H9 (cell line): ENCODE measurements around the gene FKBP10. TPM values are rescaled to one million over a fixed set of nuclear protein-coding genes. Genes with fewer than 3 reads are reported as not detected.

Source experiments
- DNase-seq: peaks from one replicate; pipeline ENCODE4 v3.0.0-alpha.2; 2017
- H2AFZ ChIP-seq: one replicate; pipeline ENCODE4 v1.6.1; 2013; ENCODE audit warnings: mild to moderate bottlenecking, low read length, control low read depth, moderate library complexity
- H2AK5ac ChIP-seq: 2 replicates; pipeline ENCODE4 v1.6.1; 2013; ENCODE audit warnings: low read length, control low read depth, mixed read lengths; ENCODE audit not compliant: insufficient read length
- H2BK120ac ChIP-seq: one replicate; pipeline ENCODE4 v1.6.1; 2013; ENCODE audit warnings: low read depth, mild to moderate bottlenecking, low read length, control low read depth, inconsistent platforms; ENCODE audit not compliant: poor library complexity, severe bottlenecking
- H2BK12ac ChIP-seq: 2 replicates; pipeline ENCODE4 v1.6.1; 2013; ENCODE audit warnings: low read length, control low read depth, mixed read lengths, low read depth; ENCODE audit not compliant: insufficient read length
- H2BK15ac ChIP-seq: 2 replicates; pipeline ENCODE4 v1.6.1; 2013; ENCODE audit warnings: low read depth, low read length, control low read depth
- H2BK20ac ChIP-seq: one replicate; pipeline ENCODE4 v1.6.1; 2013; ENCODE audit warnings: low read depth, mild to moderate bottlenecking, low read length, control low read depth, inconsistent platforms; ENCODE audit not compliant: poor library complexity, severe bottlenecking
- H2BK5ac ChIP-seq: 2 replicates; pipeline ENCODE4 v1.6.1; 2013; ENCODE audit warnings: low read length, control low read depth, mixed read lengths; ENCODE audit not compliant: insufficient read length
- H3K14ac ChIP-seq: 2 replicates; pipeline ENCODE4 v1.6.1; 2013; ENCODE audit warnings: low read length, control low read depth; ENCODE audit not compliant: insufficient read depth
- H3K18ac ChIP-seq: 2 replicates; pipeline ENCODE4 v1.6.1; 2013; ENCODE audit warnings: low read depth, mild to moderate bottlenecking, mixed read lengths, low read length, control low read depth; ENCODE audit not compliant: insufficient read length
- H3K23ac ChIP-seq: 2 replicates; pipeline ENCODE4 v1.6.1; 2013; ENCODE audit warnings: low read length, control low read depth, mixed read lengths, low read depth; ENCODE audit not compliant: insufficient read length
- H3K23me2 ChIP-seq: 2 replicates; pipeline ENCODE4 v1.6.1; 2013; ENCODE audit warnings: low read depth, mild to moderate bottlenecking, mixed read lengths, low read length, control low read depth; ENCODE audit not compliant: insufficient read length, poor library complexity, severe bottlenecking
- H3K27ac ChIP-seq: 2 replicates; pipeline ENCODE4 v1.5.1; 2013; ENCODE audit warnings: low read length, control low read depth, mixed read lengths, low read depth; ENCODE audit not compliant: insufficient read length
- H3K27me3 ChIP-seq: 2 replicates; pipeline ENCODE4 v1.6.1; 2013; ENCODE audit warnings: low read length, control low read depth, inconsistent platforms; ENCODE audit not compliant: insufficient read depth
- H3K4ac ChIP-seq: 2 replicates; pipeline ENCODE4 v1.6.1; 2013; ENCODE audit warnings: low read depth, mild to moderate bottlenecking, control low read depth, inconsistent platforms, low read length, moderate library complexity
- H3K4me1 ChIP-seq: 2 replicates; pipeline ENCODE4 v1.6.1; 2013; ENCODE audit warnings: low read length, control low read depth, inconsistent platforms; ENCODE audit not compliant: insufficient read depth
- H3K4me2 ChIP-seq: 2 replicates; pipeline ENCODE4 v1.6.1; 2013; ENCODE audit warnings: low read length, control low read depth, mixed read lengths; ENCODE audit not compliant: insufficient read length, insufficient read depth
- H3K56ac ChIP-seq: 2 replicates; pipeline ENCODE4 v1.6.1; 2013; ENCODE audit warnings: low read depth, mild to moderate bottlenecking, mixed read lengths, low read length, control low read depth; ENCODE audit not compliant: insufficient read length
- H3K79me1 ChIP-seq: 2 replicates; pipeline ENCODE4 v1.6.1; 2013; ENCODE audit warnings: low read depth, mild to moderate bottlenecking, moderate library complexity, low read length, control low read depth, inconsistent platforms; ENCODE audit not compliant: insufficient read depth, poor library complexity, severe bottlenecking
- H3K79me2 ChIP-seq: 2 replicates; pipeline ENCODE4 v1.6.1; 2013; ENCODE audit warnings: low read length, control low read depth, inconsistent platforms; ENCODE audit not compliant: insufficient read depth
- H3K9ac ChIP-seq: 2 replicates; pipeline ENCODE4 v1.6.1; 2013; ENCODE audit warnings: low read length, control low read depth, mixed read lengths; ENCODE audit not compliant: insufficient read length; ENCODE audit errors: extremely low read depth
- H3K9me3 ChIP-seq: one replicate; pipeline ENCODE4 v1.6.1; 2013; ENCODE audit warnings: low read depth, low read length, inconsistent platforms; ENCODE audit not compliant: control insufficient read depth
- H3T11ph ChIP-seq: one replicate; pipeline ENCODE4 v1.6.1; 2013; ENCODE audit warnings: mild to moderate bottlenecking, low read length, control low read depth, inconsistent platforms
- H4K20me1 ChIP-seq: one replicate; pipeline ENCODE4 v1.6.1; 2013; ENCODE audit not compliant: control insufficient read depth, insufficient read length, insufficient read depth
- H4K5ac ChIP-seq: 2 replicates; pipeline ENCODE4 v1.6.1; 2013; ENCODE audit warnings: low read depth, mild to moderate bottlenecking, mixed read lengths, low read length, control low read depth; ENCODE audit not compliant: insufficient read length
- H4K8ac ChIP-seq: replicated peaks from 2 replicates; pipeline ENCODE4 v1.6.1; 2013; ENCODE audit warnings: low read length, control low read depth, mixed read lengths, low read depth; ENCODE audit not compliant: insufficient read length
- H4K91ac ChIP-seq: 2 replicates; pipeline ENCODE4 v1.6.1; 2013; ENCODE audit warnings: low read depth, mild to moderate bottlenecking, moderate library complexity, mixed read lengths, low read length, control low read depth; ENCODE audit not compliant: insufficient read length
- H3K27ac Mint-ChIP-seq, 3 experiments: 2 replicates in 2 of 3; 3 replicates in 1 of 3; pipeline ENCODE4 v1.8.0; 2020 to 2021; ENCODE audit warnings: mixed read lengths in 3 of 3, mild to moderate bottlenecking in 1 of 3, moderate library complexity in 1 of 3
- H3K27me3 Mint-ChIP-seq: 2 replicates; pipeline ENCODE4 v1.8.0; 2021; ENCODE audit warnings: low read depth, mild to moderate bottlenecking, moderate library complexity, mixed read lengths
- H3K36me3 Mint-ChIP-seq, 3 experiments: 2 replicates in 2 of 3; 3 replicates in 1 of 3; pipeline ENCODE4 v1.8.0; 2020 to 2021; ENCODE audit warnings: low read depth in 3 of 3, mixed read lengths in 3 of 3; ENCODE audit not compliant: insufficient read depth in 1 of 3
- H3K4me1 Mint-ChIP-seq, 2 experiments: 2 replicates each; pipeline ENCODE4 v1.8.0; 2020; ENCODE audit warnings: mixed read lengths in 2 of 2
- H3K4me3 Mint-ChIP-seq, 2 experiments: 2 replicates in 1 of 2; 3 replicates in 1 of 2; pipeline ENCODE4 v1.8.0; 2020 to 2021; ENCODE audit warnings: mild to moderate bottlenecking in 2 of 2, mixed read lengths in 2 of 2, moderate library complexity in 1 of 2
- H3K9me3 Mint-ChIP-seq, 2 experiments: 2 replicates in 1 of 2; 3 replicates in 1 of 2; pipeline ENCODE4 v1.8.0; 2020; ENCODE audit warnings: mild to moderate bottlenecking in 2 of 2, mixed read lengths in 2 of 2, moderate library complexity in 1 of 2
- WGBS: extraction: QIAGEN DNeasy Blood & Tissue Kit; methylation state at CpG from one replicate; pipeline ENCODE4 v1.1.7; 2013; ENCODE audit warnings: missing lambda C conversion rate, low lambda C conversion rate, mixed read lengths; ENCODE audit not compliant: insufficient read length; ENCODE audit errors: extremely low coverage; 5-methylcytosine and 5-hydroxymethylcytosine counted together
- total RNA-seq: library from RNA; stranded (reverse); gene quantifications from 2 replicates; pipeline ENCODE4 v1.2.1, GENCODE V29; 2021
- TF ChIP-seq, protein P1 (sequence below): fragments of 200-600 bp; sonication (generic); conservative IDR thresholded peaks from 3 replicates; pipeline ENCODE4 v1.8.0; 2021; ENCODE audit warnings: antibody characterized with exemption, mild to moderate bottlenecking

FKBP10 gene
- total RNA-seq, 1 experiment from 2014 or later: 166 TPM

DNA sequence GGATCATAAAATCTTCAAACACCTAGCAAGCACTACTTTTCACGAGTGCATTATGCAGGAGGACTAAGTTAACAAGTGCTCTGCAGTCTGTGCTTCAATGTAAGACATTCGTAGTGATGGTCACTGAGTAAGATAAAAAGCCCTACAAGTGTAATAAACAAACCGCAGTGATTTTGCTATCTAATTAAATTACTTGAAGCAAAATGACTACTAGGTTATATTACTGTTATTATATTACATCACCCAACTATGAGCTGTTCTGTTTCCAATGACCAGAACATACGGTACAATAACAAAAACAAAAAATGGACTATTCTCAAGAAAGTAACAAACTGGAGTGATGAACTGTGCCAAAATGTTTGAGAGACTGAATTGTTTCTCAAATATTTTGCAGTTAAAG, 36.0 kb downstream of the FKBP10 start:
- no peak overlapping the region for H4K8ac ChIP-seq
- no peak overlapping the region for H3K56ac ChIP-seq
- TF ChIP-seq, protein P1, sequence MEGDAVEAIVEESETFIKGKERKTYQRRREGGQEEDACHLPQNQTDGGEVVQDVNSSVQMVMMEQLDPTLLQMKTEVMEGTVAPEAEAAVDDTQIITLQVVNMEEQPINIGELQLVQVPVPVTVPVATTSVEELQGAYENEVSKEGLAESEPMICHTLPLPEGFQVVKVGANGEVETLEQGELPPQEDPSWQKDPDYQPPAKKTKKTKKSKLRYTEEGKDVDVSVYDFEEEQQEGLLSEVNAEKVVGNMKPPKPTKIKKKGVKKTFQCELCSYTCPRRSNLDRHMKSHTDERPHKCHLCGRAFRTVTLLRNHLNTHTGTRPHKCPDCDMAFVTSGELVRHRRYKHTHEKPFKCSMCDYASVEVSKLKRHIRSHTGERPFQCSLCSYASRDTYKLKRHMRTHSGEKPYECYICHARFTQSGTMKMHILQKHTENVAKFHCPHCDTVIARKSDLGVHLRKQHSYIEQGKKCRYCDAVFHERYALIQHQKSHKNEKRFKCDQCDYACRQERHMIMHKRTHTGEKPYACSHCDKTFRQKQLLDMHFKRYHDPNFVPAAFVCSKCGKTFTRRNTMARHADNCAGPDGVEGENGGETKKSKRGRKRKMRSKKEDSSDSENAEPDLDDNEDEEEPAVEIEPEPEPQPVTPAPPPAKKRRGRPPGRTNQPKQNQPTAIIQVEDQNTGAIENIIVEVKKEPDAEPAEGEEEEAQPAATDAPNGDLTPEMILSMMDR: no peak
- no peaks in the 10 kb centered on the region for H3K9me3 ChIP-seq
- no peak overlapping the region for H3K27ac Mint-ChIP-seq
- no peak overlapping the region for H3K4me2 ChIP-seq
- H3K27me3 ChIP-seq: no peaks in the 10 kb centered on the region
- no peak overlapping the region for H3T11ph ChIP-seq
- no peaks in the 10 kb centered on the region; the same call in 1 of the 2 replicates for H3K79me2 ChIP-seq
- WGBS: no CpG with 5 or more reads among the region's 4 CpGs
- H4K91ac ChIP-seq: no peak overlapping the region
- H4K5ac ChIP-seq: no peak overlapping the region
- no peak overlapping the region for H2BK12ac ChIP-seq
- H3K23me2 ChIP-seq: no peaks in the 10 kb centered on the region
- H3K27ac ChIP-seq: no peak overlapping the region
- H3K4me1 ChIP-seq: no peaks in the 10 kb centered on the region
- H2BK15ac ChIP-seq: no peak overlapping the region
- H3K9ac ChIP-seq: no peak overlapping the region
- H3K27me3 Mint-ChIP-seq: no peaks in the 10 kb centered on the region
- H2BK120ac ChIP-seq: no peak overlapping the region
- no peak overlapping the region for H2BK5ac ChIP-seq
- H3K36me3 Mint-ChIP-seq: peaks cover 2 to 15% (median 10%) of the 10 kb centered on the region in 3 experiments; a peak in 6 of 7 replicates
- no peaks in the 10 kb centered on the region for H4K20me1 ChIP-seq
- no peak overlapping the region for H3K23ac ChIP-seq
- H2BK20ac ChIP-seq: no peak overlapping the region
- H3K9me3 Mint-ChIP-seq: no peaks in the 10 kb centered on the region
- DNase-seq: no peak
- H2AK5ac ChIP-seq: no peak overlapping the region
- H3K18ac ChIP-seq: no peak overlapping the region
- no peak overlapping the region for H3K4ac ChIP-seq
- peaks cover 6% of the 10 kb centered on the region for H3K79me1 ChIP-seq
- no peak overlapping the region for H2AFZ ChIP-seq
- no peak overlapping the region for H3K14ac ChIP-seq
- H3K4me3 Mint-ChIP-seq: no peak overlapping the region
- H3K4me1 Mint-ChIP-seq: no peaks in the 10 kb centered on the region
